NCI-H82 treated with DMSO at 0.1 percent for 48 hours (cell line): ENCODE results near the gene GBF1.
"Not testable (repeated sequence)": the region's sequence is repeated elsewhere in the genome, so short reads cannot be mapped to it uniquely, and the experiment has no call there.

Experiments used
- DNase-seq: peaks from one replicate; lab custom pipeline; 2025; ENCODE audit not compliant: unreplicated experiment; lab: John Stamatoyannopoulos, UW

Gene GBF1

DNA sequence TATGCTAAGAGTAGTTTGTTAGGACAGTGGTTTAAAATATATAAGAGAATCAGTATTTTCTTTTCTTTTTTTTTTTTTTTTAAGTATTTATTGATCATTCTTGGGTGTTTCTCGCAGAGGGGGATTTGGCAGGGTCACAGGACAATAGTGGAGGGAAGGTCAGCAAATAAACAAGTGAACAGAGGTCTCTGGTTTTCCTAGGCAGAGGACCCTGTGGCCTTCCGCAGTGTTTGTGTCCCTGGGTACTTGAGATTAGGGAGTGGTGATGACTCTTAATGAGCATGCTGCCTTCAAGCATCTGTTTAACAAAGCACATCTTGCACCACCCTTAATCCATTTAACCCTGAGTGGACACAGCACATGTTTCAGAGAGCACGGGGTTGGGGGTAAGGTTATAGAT lies 55.6 kb downstream of the GBF1 start:
- DNase-seq, result not testable (repeated sequence)

- DNase-seq, result not testable (repeated sequence)
Measured at GRCh38 chr10:102301332-102301731, 56.0 kb downstream of the GBF1 start.

GRCh38 chr10:102302611-102303010 lies 57.3 kb downstream of the GBF1 start:
- no peak for DNase-seq

DNA sequence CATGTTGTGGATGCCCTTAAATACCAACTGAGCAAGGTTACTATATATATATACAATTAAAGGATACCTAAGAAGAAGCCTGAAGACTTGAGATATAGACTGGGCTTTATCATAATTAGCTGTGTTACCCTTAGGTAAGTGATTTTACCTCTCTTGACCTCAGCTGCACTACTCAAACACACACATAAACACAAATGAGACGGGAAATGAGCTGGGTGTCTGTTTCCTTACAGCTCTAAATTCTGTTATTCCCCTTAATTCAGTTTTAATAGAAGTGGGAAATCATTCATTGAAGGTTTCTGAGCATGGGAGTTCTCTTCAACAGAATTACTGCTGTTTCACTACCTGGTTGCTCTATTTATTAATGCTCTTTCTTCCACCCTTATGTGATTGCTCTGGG lies 60.7 kb downstream of the GBF1 start:
- DNase-seq, result no peak

DNA sequence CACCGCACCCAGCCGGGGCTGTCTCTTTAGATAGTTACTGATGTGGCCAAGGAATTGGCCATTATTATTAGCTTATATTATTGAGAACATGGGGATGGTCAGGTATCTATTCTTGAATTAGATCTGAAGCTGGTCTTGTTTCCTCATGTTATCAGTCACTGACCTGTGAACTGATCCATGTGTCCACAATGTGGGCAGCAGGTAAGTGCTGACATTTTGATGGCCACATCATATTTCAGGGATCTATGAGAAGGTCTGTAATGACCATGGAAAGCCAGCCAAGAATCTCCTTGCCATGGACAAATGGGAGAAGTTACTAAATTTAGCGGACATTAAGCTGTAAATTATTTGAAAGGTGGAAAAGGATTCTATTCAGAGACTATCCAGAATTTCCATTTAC lies 61.4 kb downstream of the GBF1 start:
- DNase-seq, result no peak

- not testable (repeated sequence) for DNase-seq
Measured at GRCh38 chr10:102308318-102308717, 63.0 kb downstream of the GBF1 start.

- no peak for DNase-seq
Measured at GRCh38 chr10:102309236-102309635, 63.9 kb downstream of the GBF1 start.

GRCh38 chr10:102309916-102310315 lies 64.6 kb downstream of the GBF1 start:
- DNase-seq, result no peak

DNA sequence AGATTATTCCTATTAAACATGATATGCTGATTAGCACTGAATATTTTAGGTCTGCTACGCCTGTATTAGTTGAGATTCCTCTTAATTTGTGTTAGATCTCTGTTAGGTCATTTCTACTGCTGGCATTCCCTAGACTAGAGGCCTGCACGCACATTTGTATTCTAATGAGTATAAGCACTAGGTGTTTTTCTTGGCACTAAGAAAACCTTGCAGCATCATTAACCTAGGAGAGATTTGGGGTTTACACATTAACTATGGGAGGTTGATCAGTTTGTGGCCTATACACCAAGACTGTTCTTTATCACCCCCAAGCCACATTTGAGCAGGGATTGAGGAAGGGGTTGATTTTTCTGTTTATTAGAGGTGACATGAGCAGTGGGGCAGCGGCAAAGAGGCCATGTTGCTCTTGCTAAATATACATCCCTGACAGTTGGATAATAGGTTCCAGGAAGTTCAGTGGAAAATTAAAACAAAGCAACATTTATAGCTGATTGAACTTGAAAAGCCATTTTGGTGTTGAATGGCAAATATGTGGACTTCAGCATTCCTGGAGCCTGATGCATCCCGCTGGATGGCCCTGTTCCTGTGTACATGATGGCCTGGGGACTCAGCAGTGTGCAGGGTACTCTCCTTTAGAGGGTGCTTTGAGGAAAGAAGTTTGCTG lies 65.2 kb downstream of the GBF1 start:
- DNase-seq, result no peak

GRCh38 chr10:102311025-102311420 lies 65.7 kb downstream of the GBF1 start:
- DNase-seq, result no peak

- DNase-seq, result no peak
Measured at GRCh38 chr10:102312683-102313082, 67.4 kb downstream of the GBF1 start.

DNA sequence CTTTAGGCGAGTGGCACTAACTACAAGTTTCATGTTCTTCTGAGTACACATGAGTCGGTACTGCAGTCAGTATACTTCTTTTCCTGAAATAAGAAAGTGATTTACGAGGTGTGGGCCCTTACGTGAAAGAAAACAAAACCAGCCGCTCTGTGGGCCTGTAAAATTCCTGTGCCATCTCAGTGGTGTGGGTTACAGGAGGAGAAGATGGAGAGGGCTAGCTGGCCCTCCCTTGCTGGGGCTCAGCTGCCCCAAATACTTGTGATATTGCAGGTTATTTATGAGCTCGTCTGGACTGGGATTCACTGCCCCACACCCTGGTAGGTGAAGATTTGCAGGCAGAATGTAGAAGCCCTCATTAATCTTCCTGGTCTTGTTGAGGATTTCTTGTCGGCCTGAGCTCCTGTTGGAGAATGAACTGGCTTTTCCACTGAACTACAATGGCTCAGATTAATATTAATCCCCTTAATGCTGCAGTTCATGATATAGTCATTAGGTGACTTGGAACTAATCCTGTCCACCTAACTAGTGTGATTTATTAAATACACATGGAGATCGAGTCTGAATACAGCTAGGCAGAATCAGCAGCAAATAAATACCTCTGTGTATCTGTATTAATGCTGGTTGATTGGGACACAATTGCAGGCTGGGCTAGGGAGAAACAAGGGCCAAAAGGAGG lies 68.0 kb downstream of the GBF1 start:
- DNase-seq, result peak; percentile 97

DNA sequence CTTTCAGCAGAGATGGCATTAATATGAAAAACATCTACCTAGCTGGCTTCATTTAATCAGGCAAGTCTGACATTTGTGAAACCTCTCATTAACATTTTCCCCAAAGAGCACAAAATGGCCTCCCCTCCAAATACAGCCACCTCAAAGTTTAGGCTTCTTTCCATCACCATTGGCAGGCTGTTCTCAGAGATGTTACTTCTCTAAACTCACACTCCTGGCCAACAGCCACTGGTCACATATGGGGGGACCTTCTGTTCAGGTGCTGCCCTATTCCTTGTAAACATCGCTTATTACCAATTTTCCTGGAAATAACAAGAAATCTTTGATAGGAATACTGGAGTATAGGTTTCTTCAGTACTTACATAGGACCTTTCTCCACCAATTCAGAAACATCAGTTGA lies 69.5 kb downstream of the GBF1 start:
- DNase-seq, result no peak

GRCh38 chr10:102316421-102316820 lies 71.1 kb downstream of the GBF1 start:
- DNase-seq, result no peak

- DNase-seq, result no peak
Measured at GRCh38 chr10:102322914-102323313, 77.6 kb downstream of the GBF1 start.

DNA sequence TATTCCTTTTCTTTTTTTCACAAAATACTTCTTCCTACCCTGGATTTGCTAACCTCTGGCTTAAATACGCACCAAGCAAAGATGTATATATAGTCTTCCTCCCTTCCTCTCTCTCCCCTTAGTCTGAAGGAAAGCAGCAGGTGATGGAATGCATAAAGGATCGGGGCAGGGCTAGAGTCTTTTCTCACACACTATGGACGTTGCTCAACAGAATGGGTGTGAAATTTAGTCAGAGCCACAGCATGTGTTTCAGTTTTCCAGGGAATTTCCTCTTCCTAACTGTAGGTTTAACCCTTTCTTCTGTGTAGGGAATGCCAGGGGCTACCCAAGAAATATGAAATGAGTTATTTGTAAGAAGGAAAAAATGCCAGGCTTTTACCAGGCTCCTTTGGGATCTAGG lies 78.7 kb downstream of the GBF1 start:
- no peak for DNase-seq

- no peak for DNase-seq
Measured at GRCh38 chr10:102326031-102326430, 80.7 kb downstream of the GBF1 start.

GRCh38 chr10:102327002-102327401 lies 81.7 kb downstream of the GBF1 start:
- no peak for DNase-seq

DNA sequence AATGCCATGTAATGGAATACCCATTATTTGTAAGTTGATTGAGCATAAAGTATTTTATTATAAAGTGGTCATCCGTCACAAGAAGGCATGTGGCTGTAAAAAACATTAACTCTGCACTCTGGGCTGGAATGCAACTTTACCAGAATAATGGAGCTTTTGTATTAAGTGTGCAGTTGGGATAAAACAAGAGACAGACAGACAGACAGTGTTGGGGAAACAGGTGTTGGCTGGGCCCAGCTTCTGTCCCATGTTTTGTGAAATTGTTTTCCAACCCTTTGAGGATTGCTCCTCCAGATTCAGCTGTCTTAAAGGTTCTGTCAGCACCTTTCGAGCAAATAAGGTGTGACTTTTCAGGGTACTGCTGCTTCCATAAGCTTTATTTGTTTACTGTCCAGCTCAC lies 82.3 kb downstream of the GBF1 start:
- no peak for DNase-seq

- DNase-seq, result no peak
Measured at GRCh38 chr10:102332772-102333171, 87.4 kb downstream of the GBF1 start.

- DNase-seq, result peak; percentile 28
Measured at GRCh38 chr10:102334101-102334500, 88.8 kb downstream of the GBF1 start.

GRCh38 chr10:102335184-102335583 lies 89.9 kb downstream of the GBF1 start:
- DNase-seq, result no peak
